Neural crest cell (in vitro differentiated cells): ENCODE results near the gene GALNS. TPM values are rescaled to one million over a fixed set of nuclear protein-coding genes. Genes with fewer than 3 reads are reported as not detected.

Experiments
- DNase-seq: peaks from one replicate; pipeline ENCODE4 v3.0.0; 2021; ENCODE audit warnings: low read depth, mixed read lengths, low spot score
- H3K27ac Mint-ChIP-seq: one replicate; pipeline ENCODE4 v1.8.0; 2021; ENCODE audit warnings: mild to moderate bottlenecking, mixed read lengths; ENCODE audit not compliant: unreplicated experiment
- H3K27me3 Mint-ChIP-seq: 2 replicates; pipeline ENCODE4 v1.8.0; 2021; ENCODE audit warnings: low read depth, mild to moderate bottlenecking, mixed read lengths
- H3K36me3 Mint-ChIP-seq: 2 replicates; pipeline ENCODE4 v1.8.0; 2021; ENCODE audit warnings: low read depth, mild to moderate bottlenecking, mixed read lengths
- H3K4me1 Mint-ChIP-seq: 2 replicates; pipeline ENCODE4 v1.8.0; 2021; ENCODE audit warnings: mixed read lengths
- H3K4me3 Mint-ChIP-seq: one replicate; pipeline ENCODE4 v1.8.0; 2021; ENCODE audit warnings: mild to moderate bottlenecking, mixed read lengths
- H3K9me3 Mint-ChIP-seq: 2 replicates; pipeline ENCODE4 v1.8.0; 2021; ENCODE audit warnings: mixed read lengths
- total RNA-seq: library from RNA; stranded (reverse); gene quantifications from 2 replicates; pipeline ENCODE4 v1.2.1, GENCODE V29; 2021
- TF ChIP-seq, protein P1 (sequence below): fragments of 200-600 bp; sonication (generic); conservative IDR thresholded peaks from 2 replicates; pipeline ENCODE4 v1.5.0; 2021; ENCODE audit warnings: antibody characterized with exemption, mild to moderate bottlenecking

The GALNS gene
- total RNA-seq, 1 donor from 2014 or later: 19.7 TPM

GRCh38 chr16:88778541-88779065, 78.1 kb downstream of the GALNS start:
- no peaks in the 10 kb centered on the region for H3K36me3 Mint-ChIP-seq
- TF ChIP-seq, protein P1, sequence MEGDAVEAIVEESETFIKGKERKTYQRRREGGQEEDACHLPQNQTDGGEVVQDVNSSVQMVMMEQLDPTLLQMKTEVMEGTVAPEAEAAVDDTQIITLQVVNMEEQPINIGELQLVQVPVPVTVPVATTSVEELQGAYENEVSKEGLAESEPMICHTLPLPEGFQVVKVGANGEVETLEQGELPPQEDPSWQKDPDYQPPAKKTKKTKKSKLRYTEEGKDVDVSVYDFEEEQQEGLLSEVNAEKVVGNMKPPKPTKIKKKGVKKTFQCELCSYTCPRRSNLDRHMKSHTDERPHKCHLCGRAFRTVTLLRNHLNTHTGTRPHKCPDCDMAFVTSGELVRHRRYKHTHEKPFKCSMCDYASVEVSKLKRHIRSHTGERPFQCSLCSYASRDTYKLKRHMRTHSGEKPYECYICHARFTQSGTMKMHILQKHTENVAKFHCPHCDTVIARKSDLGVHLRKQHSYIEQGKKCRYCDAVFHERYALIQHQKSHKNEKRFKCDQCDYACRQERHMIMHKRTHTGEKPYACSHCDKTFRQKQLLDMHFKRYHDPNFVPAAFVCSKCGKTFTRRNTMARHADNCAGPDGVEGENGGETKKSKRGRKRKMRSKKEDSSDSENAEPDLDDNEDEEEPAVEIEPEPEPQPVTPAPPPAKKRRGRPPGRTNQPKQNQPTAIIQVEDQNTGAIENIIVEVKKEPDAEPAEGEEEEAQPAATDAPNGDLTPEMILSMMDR: no peak
- no peak for DNase-seq
- H3K9me3 Mint-ChIP-seq: no peaks in the 10 kb centered on the region
- H3K4me3 Mint-ChIP-seq: no peak overlapping the region
- peaks cover 19% of the 10 kb centered on the region for H3K27me3 Mint-ChIP-seq
- H3K4me1 Mint-ChIP-seq: peaks cover 9% of the 10 kb centered on the region
- H3K27ac Mint-ChIP-seq: no peak overlapping the region

DNA sequence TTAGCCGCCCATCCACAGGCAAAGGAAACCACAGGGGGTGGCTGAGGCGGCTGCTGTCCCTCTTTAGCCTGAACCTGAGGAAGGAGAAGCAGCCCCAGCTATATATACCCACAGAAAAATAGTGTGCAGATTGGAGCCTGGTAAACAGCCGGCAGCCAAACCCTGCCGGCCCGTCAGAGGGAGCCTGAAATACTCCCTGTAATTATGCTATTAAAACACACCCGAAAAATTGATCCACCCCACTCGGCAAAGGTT, 78.5 kb downstream of the GALNS start:
- DNase-seq: no peak
- Mint-ChIP-seq H3K27ac (no peak overlapping the region), H3K4me1 (peaks cover 6% of the 10 kb centered on the region), H3K27me3 (peaks cover 15% of the 10 kb centered on the region), H3K36me3 (no peaks in the 10 kb centered on the region), H3K9me3 (no peaks in the 10 kb centered on the region), H3K4me3 (no peak overlapping the region)
- TF ChIP-seq, protein P1: no peak

GRCh38 chr16:88777471-88778270, 79.1 kb downstream of the GALNS start:
- Mint-ChIP-seq H3K27me3 (peaks cover 10% of the 10 kb centered on the region), H3K4me3 (no peak overlapping the region), H3K36me3 (no peaks in the 10 kb centered on the region), H3K9me3 (no peaks in the 10 kb centered on the region), H3K4me1 (peaks cover under 1% of the 10 kb centered on the region), H3K27ac (no peak overlapping the region)
- no peak for DNase-seq
- TF ChIP-seq, protein P1: no peak

DNA sequence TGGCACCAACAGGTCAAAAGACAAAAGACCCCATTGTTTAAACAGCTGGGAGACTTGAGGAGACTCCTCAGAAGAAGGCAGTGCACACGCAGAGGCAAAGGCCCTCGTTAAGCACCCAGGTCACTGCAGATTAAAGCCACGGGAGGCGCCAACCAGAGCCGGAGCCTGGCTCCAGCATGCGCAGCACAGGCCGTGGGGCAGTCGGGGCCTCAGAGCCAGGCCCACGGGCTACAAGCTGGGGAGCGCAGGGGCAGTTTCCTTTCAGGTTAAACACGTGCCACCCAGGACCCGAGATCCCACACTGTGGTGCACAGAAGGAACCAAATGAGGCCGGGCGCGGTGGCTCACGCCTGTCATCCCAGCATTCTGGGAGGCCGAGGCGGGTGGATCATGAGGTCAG, 80.9 kb downstream of the GALNS start:
- no peaks in the 10 kb centered on the region for H3K9me3 Mint-ChIP-seq
- no peak overlapping the region for H3K4me3 Mint-ChIP-seq
- no peak for DNase-seq
- H3K36me3 Mint-ChIP-seq: no peaks in the 10 kb centered on the region
- no peaks in the 10 kb centered on the region for H3K4me1 Mint-ChIP-seq
- no peak overlapping the region for H3K27ac Mint-ChIP-seq
- H3K27me3 Mint-ChIP-seq: no peaks in the 10 kb centered on the region
- TF ChIP-seq, protein P1: no peak

- H3K27me3 Mint-ChIP-seq: no peaks in the 10 kb centered on the region
- H3K4me3 Mint-ChIP-seq: no peak overlapping the region
- H3K27ac Mint-ChIP-seq: no peak overlapping the region
- H3K4me1 Mint-ChIP-seq: no peaks in the 10 kb centered on the region
- no peak for DNase-seq
- H3K36me3 Mint-ChIP-seq: no peaks in the 10 kb centered on the region
- no peaks in the 10 kb centered on the region for H3K9me3 Mint-ChIP-seq
- TF ChIP-seq, protein P1: no peak
Measured at GRCh38 chr16:88774544-88775393, 82.0 kb downstream of the GALNS start.
